SK-N-SH (cell line): ENCODE measurements around the gene HTRA2. TPM values are rescaled to one million over a fixed set of nuclear protein-coding genes. Genes with fewer than 3 reads are reported as not detected.

ENCODE experiments used
- CTCF ChIA-PET: fragments of 300-600, 350-600 bp; formaldehyde crosslinking; extraction: SDS; loops from one replicate; lab custom pipeline; 2021; lab: Yijun Ruan, JAX
- POLR2A ChIA-PET: fragments of 350-600 bp; sonication (Branson Sonifier 250); formaldehyde crosslinking; extraction: SDS; loops from one replicate; lab custom pipeline; 2020; ENCODE audit warnings: antibody characterized with exemption, inconsistent platforms; lab: Yijun Ruan, JAX
- DNase-seq: peaks from one replicate; pipeline ENCODE4 v3.0.0; 2012
- H2AFZ ChIP-seq: fragments of 200-600 bp; sonication (generic); 2 replicates; pipeline ENCODE4 v1.8.1; 2016; ENCODE audit warnings: antibody characterized with exemption, mild to moderate bottlenecking, low read depth
- H3F3A ChIP-seq: fragments of 200-600 bp; sonication (generic); replicated peaks from 2 replicates; pipeline ENCODE3; 2016; ENCODE audit warnings: antibody characterized with exemption, mild to moderate bottlenecking; ENCODE audit not compliant: insufficient read depth
- H3K27ac ChIP-seq, 2 experiments: fragments of 200-500 bp in 1 of 2; fragments of 200-600 bp in 1 of 2; sonication (Bioruptor generic) in 1 of 2; sonication (generic), shearing (Covaris generic) in 1 of 2; 2 replicates each; pipeline versions ENCODE4 v1.5.1 to v1.6.1; 2014 to 2016; ENCODE audit warnings: low read depth in 2 of 2, inconsistent platforms in 1 of 2, low read length in 1 of 2, mild to moderate bottlenecking in 1 of 2, mixed read lengths in 1 of 2
- H3K27me3 ChIP-seq: fragments of 200-600 bp; sonication (generic), shearing (Covaris generic); 2 replicates; pipeline ENCODE4 v1.6.1; 2016; ENCODE audit warnings: mixed run types; ENCODE audit not compliant: insufficient read depth
- H3K36me3 ChIP-seq, 2 experiments: fragments of 200-500 bp in 1 of 2; fragments of 200-600 bp in 1 of 2; sonication (Bioruptor generic) in 1 of 2; sonication (generic) in 1 of 2; replicated peaks in 1 of 2; 2 replicates each; pipeline versions ENCODE3 to v1.5.1; 2014 to 2016; ENCODE audit warnings: low read length in 1 of 2, mild to moderate bottlenecking in 1 of 2; ENCODE audit not compliant: insufficient read depth in 2 of 2, control insufficient read depth in 1 of 2
- H3K4me1 ChIP-seq, 2 experiments: fragments of 200-500 bp in 1 of 2; fragments of 200-600 bp in 1 of 2; sonication (Bioruptor generic) in 1 of 2; sonication (generic), shearing (Covaris generic) in 1 of 2; 2 replicates each; pipeline versions ENCODE4 v1.5.1 to v1.6.1; 2014 to 2016; ENCODE audit warnings: low read depth in 1 of 2, low read length in 1 of 2, mixed run types in 1 of 2; ENCODE audit not compliant: insufficient read depth in 2 of 2, control insufficient read depth in 1 of 2
- H3K4me2 ChIP-seq: fragments of 200-600 bp; sonication (generic), shearing (Covaris generic); 2 replicates; pipeline ENCODE4 v1.6.1; 2017; ENCODE audit warnings: mixed run types
- H3K4me3 ChIP-seq, 2 experiments: fragments of 200-500 bp in 1 of 2; fragments of 200-600 bp in 1 of 2; sonication (Bioruptor generic) in 1 of 2; sonication (generic), shearing (Covaris generic) in 1 of 2; 2 replicates each; pipeline versions ENCODE4 v1.5.1 to v1.8.1; 2014 to 2016; ENCODE audit warnings: low read depth in 2 of 2, inconsistent platforms in 1 of 2, low read length in 1 of 2, mild to moderate bottlenecking in 1 of 2, mixed read lengths in 1 of 2, moderate library complexity in 1 of 2
- H3K79me2 ChIP-seq: fragments of 200-600 bp; sonication (generic); 2 replicates; pipeline ENCODE4 v1.8.1; 2017; ENCODE audit warnings: mild to moderate bottlenecking; ENCODE audit not compliant: insufficient read depth
- H3K9ac ChIP-seq: fragments of 200-600 bp; sonication (generic); 2 replicates; pipeline ENCODE4 v1.6.1; 2017; ENCODE audit warnings: mixed run types
- H3K9me2 ChIP-seq: fragments of 200-600 bp; sonication (generic); 2 replicates; pipeline ENCODE4 v1.6.1; 2017; ENCODE audit warnings: mixed run types
- H3K9me3 ChIP-seq: fragments of 200-600 bp; sonication (generic); 2 replicates; pipeline ENCODE4 v1.6.1; 2017; ENCODE audit warnings: mixed run types, mild to moderate bottlenecking, moderate library complexity
- H4K20me1 ChIP-seq: fragments of 200-600 bp; sonication (generic); 2 replicates; pipeline ENCODE4 v1.6.1; 2017; ENCODE audit warnings: mild to moderate bottlenecking, mixed run types; ENCODE audit not compliant: insufficient read depth
- CHD2 ChIP-seq: fragments of 150-350 bp; IDR thresholded peaks from 2 replicates; pipeline ENCODE4 v1.6.1; 2018; ENCODE audit warnings: low read length; ENCODE audit not compliant: partially characterized antibody
- NFIC ChIP-seq: IDR thresholded peaks from 2 replicates; pipeline ENCODE4 v1.4.0; 2012; ENCODE audit warnings: borderline replicate concordance
- PBX3 ChIP-seq: IDR thresholded peaks from 2 replicates; pipeline ENCODE4; 2012
- RAD21 ChIP-seq: IDR thresholded peaks from 2 replicates; pipeline ENCODE4 v1.6.1; 2012; ENCODE audit warnings: mild to moderate bottlenecking, low read length
- RCOR1 ChIP-seq: fragments of 150-350 bp; IDR thresholded peaks from 2 replicates; pipeline ENCODE4 v1.6.1; 2017; ENCODE audit warnings: antibody characterized with exemption, low read length
- RXRA ChIP-seq: IDR thresholded peaks from 2 replicates; pipeline ENCODE4 v1.4.0; 2012; ENCODE audit warnings: low read depth, mild to moderate bottlenecking, borderline replicate concordance
- SMC3 ChIP-seq: IDR thresholded peaks from 2 replicates; pipeline ENCODE4 v1.6.1; 2012; ENCODE audit warnings: low read depth, low read length, improper control_type of control experiment
- TEAD4 ChIP-seq: IDR thresholded peaks from 2 replicates; pipeline ENCODE4 v1.4.0; 2012; ENCODE audit warnings: mild to moderate bottlenecking, borderline replicate concordance; ENCODE audit not compliant: insufficient read depth
- YY1 ChIP-seq: IDR thresholded peaks from 2 replicates; pipeline ENCODE4 v1.4.0; 2012; ENCODE audit warnings: low read depth, mild to moderate bottlenecking
- WGBS: methylation state at CpG from one replicate; pipeline ENCODE4 v1.1.6; 2017; ENCODE audit warnings: low lambda C conversion rate; 5-methylcytosine and 5-hydroxymethylcytosine counted together
- polyA plus RNA-seq, 3 experiments: library from polyadenylated mRNA; depleted of rRNA; stranded (reverse); fragments of >200 nt; gene quantifications; 2 replicates each; pipeline ENCODE4 v1.2.3, GENCODE V29; 2012
- TF ChIP-seq, protein P1 (sequence below): fragments of 150-350 bp; IDR thresholded peaks from 2 replicates; pipeline ENCODE4 v1.6.1; 2017; ENCODE audit warnings: antibody characterized with exemption, low read length, low read depth, borderline replicate concordance
- TF ChIP-seq, protein P2 (sequence below): fragments of 150-350 bp; IDR thresholded peaks from 2 replicates; pipeline ENCODE4 v1.6.1; 2016; ENCODE audit warnings: mild to moderate bottlenecking, low read depth, low read length

Gene HTRA2
- polyA plus RNA-seq, 1 of the 3 experiments (the other 2 are of a cell fraction): 55.7 TPM

GRCh38 chr2:74581463-74581862 lies 51.7 kb downstream of the HTRA2 start (continued):
- no peak for TF ChIP-seq RXRA
- TF ChIP-seq, all 33 proteins: peak for 0

DNA sequence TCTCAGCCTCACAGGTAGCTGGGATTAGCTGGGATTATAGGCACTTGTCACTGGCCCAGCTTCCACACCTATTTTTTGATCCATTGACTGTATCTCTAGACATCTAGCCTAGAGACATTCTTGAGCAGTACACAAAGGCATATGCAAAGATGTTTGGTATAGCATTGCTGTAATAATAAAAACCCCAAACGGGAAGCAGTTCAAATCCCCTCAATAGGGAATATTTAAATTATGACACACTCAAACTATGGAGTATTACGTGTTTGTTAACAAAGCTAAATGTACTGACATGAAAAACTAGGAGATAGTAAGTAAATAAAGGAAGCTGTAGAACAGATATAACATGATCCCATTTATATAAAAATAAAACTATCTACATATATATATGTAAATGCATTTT lies 52.5 kb downstream of the HTRA2 start:
- no peak overlapping the region for H3K4me3 ChIP-seq
- no peak for DNase-seq
- H3K4me1 ChIP-seq: peaks cover 5 to 13% of the 10 kb centered on the region in 2 experiments; a peak in 2 of 4 replicates
- no peak overlapping the region for H3K27ac ChIP-seq
- H3K27me3 ChIP-seq: no peaks in the 10 kb centered on the region
- H3K79me2 ChIP-seq: no peaks in the 10 kb centered on the region
- TF ChIP-seq RAD21 (no peak), TEAD4 (no peak), SMC3 (no peak), RCOR1 (no peak), NFIC (no peak), PBX3 (no peak), CHD2 (no peak), YY1 (no peak)
- TF ChIP-seq, protein P1, sequence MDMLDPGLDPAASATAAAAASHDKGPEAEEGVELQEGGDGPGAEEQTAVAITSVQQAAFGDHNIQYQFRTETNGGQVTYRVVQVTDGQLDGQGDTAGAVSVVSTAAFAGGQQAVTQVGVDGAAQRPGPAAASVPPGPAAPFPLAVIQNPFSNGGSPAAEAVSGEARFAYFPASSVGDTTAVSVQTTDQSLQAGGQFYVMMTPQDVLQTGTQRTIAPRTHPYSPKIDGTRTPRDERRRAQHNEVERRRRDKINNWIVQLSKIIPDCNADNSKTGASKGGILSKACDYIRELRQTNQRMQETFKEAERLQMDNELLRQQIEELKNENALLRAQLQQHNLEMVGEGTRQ: no peak
- TF ChIP-seq, protein P2, sequence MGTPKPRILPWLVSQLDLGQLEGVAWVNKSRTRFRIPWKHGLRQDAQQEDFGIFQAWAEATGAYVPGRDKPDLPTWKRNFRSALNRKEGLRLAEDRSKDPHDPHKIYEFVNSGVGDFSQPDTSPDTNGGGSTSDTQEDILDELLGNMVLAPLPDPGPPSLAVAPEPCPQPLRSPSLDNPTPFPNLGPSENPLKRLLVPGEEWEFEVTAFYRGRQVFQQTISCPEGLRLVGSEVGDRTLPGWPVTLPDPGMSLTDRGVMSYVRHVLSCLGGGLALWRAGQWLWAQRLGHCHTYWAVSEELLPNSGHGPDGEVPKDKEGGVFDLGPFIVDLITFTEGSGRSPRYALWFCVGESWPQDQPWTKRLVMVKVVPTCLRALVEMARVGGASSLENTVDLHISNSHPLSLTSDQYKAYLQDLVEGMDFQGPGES: no peak
- H3K9ac ChIP-seq: no peak overlapping the region
- H4K20me1 ChIP-seq: no peaks in the 10 kb centered on the region
- ChIA-PET CTCF (interaction anchor here (1.7 to 2.1 kb wide), 2 partner anchors 75 to 99 kb away, joined by 7 to 15 read pairs; partner anchors contain the start of genes CCDC142, PCGF1 and TTC31), POLR2A (no interaction called here)
- peaks cover 26% of the 10 kb centered on the region for H3F3A ChIP-seq
- whole genome bisulfite sequencing: 79% methylated on average over 2 of the region's 2 CpGs
- H3K9me2 ChIP-seq: no peaks in the 10 kb centered on the region
- H2AFZ ChIP-seq: no peak overlapping the region
- no peak overlapping the region for H3K4me2 ChIP-seq
- no peaks in the 10 kb centered on the region for H3K9me3 ChIP-seq
- H3K36me3 ChIP-seq: no peaks in the 10 kb centered on the region

Other genes with a start within 250 kb of the HTRA2 start
- 0.25 and 1.1 TPM in 2 replicates for gene SLC4A5, start 186.5 kb upstream of the HTRA2 start, polyA plus RNA-seq (2012; rRNA removed)
- gene DCTN1, start 149.6 kb upstream of the HTRA2 start, polyA plus RNA-seq (2012; rRNA removed): 88.9 and 91.1 TPM in 2 replicates
- 1.2 and 2.5 TPM in 2 replicates for gene C2orf81, start 108.3 kb upstream of the HTRA2 start, polyA plus RNA-seq (2012; rRNA removed)
- gene WDR54, start 108.2 kb upstream of the HTRA2 start, polyA plus RNA-seq (2012; rRNA removed): 50.7 and 61.6 TPM in 2 replicates
- gene RTKN, start 88.0 kb upstream of the HTRA2 start, polyA plus RNA-seq (2012; rRNA removed): 22.6 and 23.4 TPM in 2 replicates
- gene INO80B, start 74.8 kb upstream of the HTRA2 start, polyA plus RNA-seq (2012; rRNA removed): 41.7 and 48.4 TPM in 2 replicates
- gene WBP1, start 71.5 kb upstream of the HTRA2 start, polyA plus RNA-seq (2012; rRNA removed): 184 and 193 TPM in 2 replicates
- 69.3 and 69.4 TPM in 2 replicates for gene MOGS, start 64.6 kb upstream of the HTRA2 start, polyA plus RNA-seq (2012; rRNA removed)
- 60.6 and 95.0 TPM in 2 replicates for gene MRPL53, start 57.3 kb upstream of the HTRA2 start, polyA plus RNA-seq (2012; rRNA removed)
- gene CCDC142, start 46.9 kb upstream of the HTRA2 start, polyA plus RNA-seq (2012; rRNA removed): 8.7 and 13.1 TPM in 2 replicates
- gene TTC31, start 46.9 kb upstream of the HTRA2 start, polyA plus RNA-seq (2012; rRNA removed): 27.9 and 38.0 TPM in 2 replicates
- 0.03 TPM in 1 of 2 replicates, not detected in the other for gene LBX2, start 30.3 kb upstream of the HTRA2 start, polyA plus RNA-seq (2012; rRNA removed)
- gene PCGF1, start 22.2 kb upstream of the HTRA2 start, polyA plus RNA-seq (2012; rRNA removed): 44.9 and 46.4 TPM in 2 replicates
- gene TLX2, start 15.5 kb upstream of the HTRA2 start, polyA plus RNA-seq (2012; rRNA removed): 24.5 and 25.6 TPM in 2 replicates
- 1.6 and 1.8 TPM in 2 replicates for gene DQX1, start 3.7 kb upstream of the HTRA2 start, polyA plus RNA-seq (2012; rRNA removed)
- 118 and 151 TPM in 2 replicates for gene AUP1, start 227 bp upstream of the HTRA2 start, polyA plus RNA-seq (2012; rRNA removed)
- 47.9 and 59.3 TPM in 2 replicates for gene LOXL3, start 24.0 kb downstream of the HTRA2 start, polyA plus RNA-seq (2012; rRNA removed)
- 25.3 and 28.1 TPM in 2 replicates for gene DOK1, start 24.8 kb downstream of the HTRA2 start, polyA plus RNA-seq (2012; rRNA removed)
- 0.02 and 0.03 TPM in 2 replicates for gene M1AP, start 118.4 kb downstream of the HTRA2 start, polyA plus RNA-seq (2012; rRNA removed)
- 17.3 and 19.1 TPM in 2 replicates for gene SEMA4F, start 124.3 kb downstream of the HTRA2 start, polyA plus RNA-seq (2012; rRNA removed)